Measurements from ENCODE around the gene VPS13D. TPM values are rescaled to one million over a fixed set of nuclear protein-coding genes. Genes with fewer than 3 reads are reported as not detected.
A peak's percentile ranks its signal among the peaks of the same experiment; 100 is the strongest.

The VPS13D gene
- total RNA-seq, 1 donor from 2014 or later, result 31.1 TPM

DNA sequence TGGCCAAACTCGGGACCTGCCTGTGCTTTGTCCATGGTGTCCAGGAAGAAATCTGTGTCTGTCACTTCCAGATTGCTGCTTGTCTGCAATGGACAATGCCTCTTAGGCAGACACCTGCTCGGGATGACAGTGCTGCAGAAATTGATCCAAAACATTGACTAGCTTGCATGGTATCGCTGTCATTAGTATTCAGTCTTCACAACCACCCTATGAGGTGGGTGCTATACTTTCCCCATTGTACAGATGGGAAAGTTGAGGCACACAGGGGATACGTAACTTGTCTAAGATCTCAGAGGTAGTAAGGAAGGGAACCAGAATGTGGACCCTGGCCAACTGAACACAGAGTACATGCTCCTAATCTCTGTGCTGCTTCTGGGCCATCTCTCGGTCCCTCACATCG is 249.5 kb downstream of the VPS13D start:
- DNase-seq (ENCODE audit: low spot score) (no peak), ATAC-seq (no peak)

DNA sequence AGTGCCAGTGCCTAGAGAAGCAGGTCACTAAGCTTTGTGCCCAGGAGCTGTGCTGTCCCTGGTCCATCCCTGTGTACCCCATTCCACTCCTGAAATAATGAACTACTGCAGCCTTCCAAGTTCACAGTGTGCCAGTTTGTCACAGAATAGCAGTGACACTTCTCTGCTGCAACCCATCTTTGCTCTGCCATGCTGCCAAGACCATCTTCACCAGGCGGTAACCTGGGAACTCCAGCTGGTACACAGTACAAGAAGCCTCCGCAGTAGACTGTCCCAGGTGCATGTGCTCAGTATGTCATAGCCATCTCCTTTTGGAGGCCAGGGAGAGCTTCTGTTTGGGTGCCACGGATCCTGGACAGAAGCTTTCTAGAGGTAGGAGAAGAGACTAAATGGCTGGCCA is 250.2 kb downstream of the VPS13D start:
- no peak for DNase-seq (ENCODE audit: low spot score)

DNA sequence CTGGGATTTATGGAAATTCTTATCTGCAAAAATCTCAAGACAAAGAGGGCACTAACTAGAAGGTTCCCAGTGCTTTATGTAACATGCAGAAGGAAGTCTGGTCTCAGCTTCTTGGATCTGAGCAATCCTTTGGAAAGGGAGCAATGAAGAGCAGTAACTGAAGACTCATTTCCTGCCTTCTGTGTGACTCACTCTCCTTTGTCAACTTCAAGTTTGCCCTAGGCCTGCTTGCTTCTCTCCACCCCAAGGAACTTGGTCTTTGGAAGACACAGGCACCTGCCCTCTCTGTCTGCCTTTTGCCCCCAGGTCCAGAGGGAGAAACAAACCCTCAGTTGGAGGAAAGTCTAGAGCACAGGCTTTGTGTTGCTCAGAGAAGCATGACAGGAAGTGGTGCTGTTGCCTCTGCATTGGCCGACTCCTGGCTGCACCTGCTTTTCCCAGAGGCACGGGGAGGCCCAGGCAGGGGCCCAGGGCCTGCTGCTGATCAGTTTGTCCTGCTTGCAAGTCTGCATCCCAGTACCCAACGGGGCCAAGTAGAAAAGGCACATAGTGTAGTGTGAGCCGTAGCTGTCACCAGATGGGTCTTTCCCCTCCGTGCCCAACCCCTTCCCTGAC is 251.0 kb downstream of the VPS13D start:
- ATAC-seq (no peak), DNase-seq (ENCODE audit: low spot score) (no peak)

More for the DNA sequence above, 250.2 kb downstream of the VPS13D start:
- ATAC-seq, result no peak

DNA sequence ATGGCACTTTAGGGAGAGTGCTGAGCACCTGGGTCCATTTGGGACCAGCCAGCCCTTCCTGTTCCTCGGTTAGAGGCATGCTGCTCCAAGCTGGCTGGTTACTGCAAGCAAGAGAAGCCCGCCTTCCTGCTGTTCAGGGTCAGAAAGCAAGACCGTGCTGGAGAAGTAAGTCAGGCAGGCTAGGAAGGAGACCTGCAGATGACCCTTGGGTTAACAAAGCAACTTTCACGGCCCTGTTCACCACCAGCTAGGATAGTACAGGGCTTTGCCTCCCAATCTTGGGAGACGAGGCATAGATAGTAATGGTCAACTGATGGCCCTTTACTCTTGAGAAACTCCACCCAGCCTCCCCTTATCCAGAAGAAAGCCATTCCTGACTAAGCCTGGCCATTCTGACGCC is 252.1 kb downstream of the VPS13D start:
- ATAC-seq, result no peak
- no peak for DNase-seq (ENCODE audit: low spot score)

DNA sequence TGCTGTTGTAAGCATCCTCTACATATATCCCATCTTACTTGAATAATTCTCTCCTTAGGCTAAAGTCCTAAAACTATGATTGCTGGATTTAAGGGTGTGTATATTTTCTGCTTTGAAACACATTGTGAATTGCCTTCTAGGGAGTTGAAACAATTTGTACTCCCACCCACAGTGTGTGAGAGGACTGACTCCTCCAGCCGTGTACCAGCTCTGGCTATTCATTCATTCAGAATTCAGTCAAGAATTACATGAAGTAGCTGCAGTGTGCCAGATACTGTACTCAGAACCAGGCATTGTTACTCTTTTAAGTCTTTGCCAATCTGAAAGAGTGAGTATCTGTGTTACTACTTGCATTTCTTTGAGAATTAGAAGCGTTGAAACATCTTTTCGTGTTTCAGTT is 253.2 kb downstream of the VPS13D start:
- ATAC-seq (no peak), DNase-seq (ENCODE audit: low spot score) (no peak)

DNA sequence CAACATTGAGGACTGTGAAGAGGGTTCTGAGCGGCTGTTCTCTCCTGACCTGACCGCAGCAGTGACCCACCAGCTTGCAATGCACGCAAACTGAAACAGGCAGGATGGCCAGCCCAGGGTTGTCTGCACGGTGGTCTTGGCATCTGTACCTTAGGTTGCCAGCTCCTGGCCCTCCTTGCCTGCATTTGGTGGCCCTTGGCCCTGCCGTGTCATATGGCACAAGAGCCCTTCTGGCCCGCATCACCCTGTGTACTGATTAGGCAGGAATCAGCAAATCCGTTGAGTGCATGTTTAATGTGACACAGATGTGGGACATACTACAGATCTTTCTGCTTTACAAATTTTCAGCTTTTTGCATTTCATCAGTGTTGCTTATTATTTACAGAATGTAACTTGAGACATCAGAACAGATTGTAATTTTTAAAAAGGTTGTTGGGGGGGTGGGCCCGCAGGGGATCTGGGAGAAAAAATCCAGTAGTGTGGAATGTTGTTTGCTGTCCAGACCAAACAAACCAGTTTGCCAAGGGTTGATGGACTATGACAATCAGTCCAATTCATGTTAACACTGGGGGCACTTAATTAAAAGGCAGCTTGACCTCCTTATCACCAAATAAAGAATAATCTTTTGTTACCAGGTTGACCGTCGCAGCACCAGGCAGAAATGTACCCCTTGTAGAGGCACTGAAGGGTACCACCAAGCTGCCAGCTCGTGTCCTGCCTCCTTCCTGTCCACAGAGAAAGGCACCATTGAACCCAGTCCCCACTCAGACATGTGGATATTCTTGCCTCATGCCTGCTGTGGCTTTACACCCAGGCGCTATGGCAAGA is 255.6 kb downstream of the VPS13D start:
- peak; percentile 58 for DNase-seq (ENCODE audit: low spot score)

DNA sequence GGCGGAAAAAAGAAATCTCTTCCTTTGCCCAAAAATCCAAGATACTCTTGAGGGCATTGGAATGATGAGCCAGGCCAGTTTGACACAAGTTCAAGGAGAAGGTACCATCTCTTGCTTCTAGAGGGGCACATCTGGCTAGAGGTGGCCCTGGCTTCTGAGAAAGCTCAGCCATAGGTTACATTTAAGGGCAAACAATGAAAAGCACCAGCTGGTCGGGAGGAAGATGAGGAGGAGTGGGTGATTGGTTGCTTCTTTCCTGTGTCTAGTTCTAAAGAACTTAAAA is 256.2 kb downstream of the VPS13D start:
- ATAC-seq, result no peak
- no peak for DNase-seq (ENCODE audit: low spot score)

More for the DNA sequence above, 255.6 kb downstream of the VPS13D start:
- ATAC-seq, result peak; percentile 81

DNA sequence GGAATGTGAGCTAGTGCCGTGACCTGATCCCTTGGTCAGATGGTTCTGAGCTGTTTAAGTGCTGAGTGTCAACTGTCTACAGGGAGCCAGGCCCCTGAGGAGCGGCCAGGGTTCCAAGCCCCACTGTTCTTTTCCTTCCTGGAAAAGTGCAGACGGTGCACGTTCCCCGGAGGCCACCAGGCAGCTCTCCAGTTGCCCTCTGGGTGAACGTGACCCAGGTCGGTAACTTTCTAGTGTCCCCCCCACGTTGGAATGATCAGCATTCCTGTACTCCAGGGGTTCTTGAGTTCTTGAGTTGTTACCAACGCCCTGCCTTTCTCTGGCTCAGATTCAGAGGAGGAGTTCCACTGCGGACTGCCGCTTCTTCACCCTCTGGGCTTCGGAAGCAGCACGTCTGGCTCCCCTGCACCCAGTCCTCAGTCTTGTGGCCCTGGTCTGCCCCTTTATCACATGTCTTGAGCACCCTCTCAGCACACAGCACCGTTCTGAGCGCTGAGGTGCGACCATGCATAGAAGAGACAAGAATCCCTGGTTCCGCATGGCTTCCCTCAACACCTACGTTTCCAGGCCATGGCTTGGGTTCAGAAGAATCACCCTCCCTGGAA is 256.7 kb downstream of the VPS13D start:
- no peak for DNase-seq (ENCODE audit: low spot score)
- peak; percentile 66 for ATAC-seq

DNA sequence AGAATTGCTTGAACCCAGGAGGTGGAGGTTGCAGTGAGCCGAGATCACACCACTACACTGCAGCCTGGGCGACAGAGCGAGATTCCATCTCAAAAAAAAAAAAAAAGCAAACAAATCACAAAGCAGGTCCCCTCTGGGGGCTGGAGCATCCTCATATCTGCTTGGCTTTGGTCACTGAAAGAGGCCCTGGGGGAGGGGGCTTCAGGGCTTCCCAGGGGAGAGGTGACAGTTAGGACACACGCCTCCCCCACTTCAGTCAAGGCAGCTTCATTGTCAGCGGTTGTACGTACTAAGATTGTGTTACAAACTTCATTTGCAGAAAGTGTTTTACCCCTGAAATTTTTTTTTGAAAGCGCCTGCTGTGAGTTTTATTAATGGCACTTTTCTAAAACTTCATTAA is 257.7 kb downstream of the VPS13D start:
- ATAC-seq, result no peak
- no peak for DNase-seq (ENCODE audit: low spot score)

DNA sequence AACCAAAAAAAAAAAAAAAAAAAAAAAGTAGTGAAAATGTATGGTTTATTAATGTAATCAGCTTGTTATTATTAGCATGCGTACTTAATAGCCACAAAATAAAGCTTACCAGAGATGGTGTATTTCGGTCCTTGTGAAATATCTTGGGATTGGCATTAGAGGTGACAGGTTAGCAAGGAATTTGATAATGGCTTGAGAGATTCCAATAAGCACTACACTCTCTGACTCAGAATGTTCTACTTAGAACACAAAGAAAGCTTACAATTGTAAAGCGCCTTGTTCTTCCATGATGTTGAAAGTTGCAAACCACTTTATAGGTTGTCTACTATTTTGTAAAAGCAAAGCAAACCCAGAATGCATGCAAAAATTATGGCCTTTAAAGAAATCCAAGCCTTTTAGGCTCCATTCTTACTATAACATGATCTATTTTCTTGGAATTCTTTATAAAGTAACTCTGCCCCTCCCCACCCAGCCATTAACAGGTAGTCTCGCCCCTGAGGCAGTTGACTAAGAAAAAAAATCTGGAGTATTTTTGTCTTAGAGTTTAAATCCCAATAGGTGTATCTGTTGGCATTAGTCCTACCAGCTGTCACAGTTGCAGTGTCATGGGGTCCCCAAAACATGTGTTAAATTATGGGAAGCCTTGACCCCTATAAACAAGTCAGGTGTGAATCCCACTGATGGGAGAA is 259.0 kb downstream of the VPS13D start:
- DNase-seq (ENCODE audit: low spot score), result no peak
- no peak for ATAC-seq

DNA sequence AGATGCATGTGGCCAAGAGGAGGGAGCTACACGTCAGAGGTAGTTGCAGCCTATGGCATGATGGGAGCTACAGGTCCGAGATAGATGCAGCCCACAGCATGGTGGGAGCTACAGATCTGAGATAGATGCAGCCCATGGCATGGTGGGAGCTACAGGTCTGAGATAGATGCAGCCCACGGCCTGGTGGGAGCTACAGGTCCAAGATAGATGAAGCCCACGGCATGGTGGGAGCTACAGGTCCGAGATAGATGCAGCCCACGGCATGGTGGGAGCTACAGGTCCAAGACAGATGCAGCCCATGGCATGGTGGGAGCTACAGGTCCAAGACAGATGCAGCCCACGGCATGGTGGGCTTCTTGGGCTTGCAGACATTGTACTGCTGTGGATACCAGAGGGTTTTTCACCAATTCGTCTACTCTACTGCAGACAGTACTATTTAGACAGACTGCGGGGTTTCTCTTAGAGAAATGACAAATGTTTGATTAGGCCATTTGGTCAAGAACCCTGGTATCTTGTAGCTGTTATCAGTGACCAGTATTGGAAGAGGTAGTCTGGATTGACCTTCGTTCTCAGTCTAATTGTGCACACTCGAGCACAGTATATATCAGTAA is 260.8 kb downstream of the VPS13D start:
- no peak for ATAC-seq
- no peak for DNase-seq (ENCODE audit: low spot score)

DNA sequence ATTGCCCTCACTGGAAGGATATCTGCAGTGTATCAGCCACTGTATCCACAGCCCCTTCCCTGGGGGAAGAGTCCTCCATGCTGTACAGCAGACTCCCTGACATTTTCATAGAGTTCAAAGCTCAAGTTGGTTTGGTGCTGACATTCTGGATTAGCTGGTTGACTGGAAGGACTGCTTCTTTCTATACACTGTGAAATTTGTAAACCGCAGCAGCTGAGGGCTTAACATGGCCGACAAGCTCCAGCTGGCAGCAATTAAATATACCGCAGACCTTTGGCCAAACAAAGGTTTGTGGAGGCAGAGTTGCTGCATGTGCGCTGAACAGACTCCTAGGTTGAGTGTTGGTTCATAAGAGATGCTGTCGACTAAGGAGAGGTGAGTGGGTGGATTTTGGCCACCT is 261.8 kb downstream of the VPS13D start:
- DNase-seq (ENCODE audit: low spot score), result no peak

DNA sequence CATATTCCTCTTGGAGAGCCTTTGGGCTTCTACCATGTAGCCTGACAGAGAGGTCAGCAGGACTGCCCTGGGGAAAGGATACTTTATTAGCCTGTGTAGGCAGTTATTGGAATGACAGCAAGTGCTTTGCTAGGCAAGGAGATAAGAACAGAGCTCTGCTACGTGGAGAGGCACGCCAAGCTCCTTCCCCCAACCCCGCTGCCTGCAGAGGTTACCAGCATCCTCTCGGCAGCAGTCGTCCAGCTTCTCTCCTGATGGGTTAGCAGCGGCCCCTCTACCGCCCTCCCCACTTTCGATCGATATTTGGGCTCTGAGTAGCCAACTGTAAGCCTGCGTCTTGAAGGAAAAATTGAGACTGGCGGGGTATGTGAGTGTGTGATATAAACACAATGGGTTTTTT is 265.9 kb downstream of the VPS13D start:
- DNase-seq (ENCODE audit: low spot score) (no peak), ATAC-seq (peak; percentile 19)

More for the DNA sequence above, 261.8 kb downstream of the VPS13D start:
- ATAC-seq, result no peak

DNA sequence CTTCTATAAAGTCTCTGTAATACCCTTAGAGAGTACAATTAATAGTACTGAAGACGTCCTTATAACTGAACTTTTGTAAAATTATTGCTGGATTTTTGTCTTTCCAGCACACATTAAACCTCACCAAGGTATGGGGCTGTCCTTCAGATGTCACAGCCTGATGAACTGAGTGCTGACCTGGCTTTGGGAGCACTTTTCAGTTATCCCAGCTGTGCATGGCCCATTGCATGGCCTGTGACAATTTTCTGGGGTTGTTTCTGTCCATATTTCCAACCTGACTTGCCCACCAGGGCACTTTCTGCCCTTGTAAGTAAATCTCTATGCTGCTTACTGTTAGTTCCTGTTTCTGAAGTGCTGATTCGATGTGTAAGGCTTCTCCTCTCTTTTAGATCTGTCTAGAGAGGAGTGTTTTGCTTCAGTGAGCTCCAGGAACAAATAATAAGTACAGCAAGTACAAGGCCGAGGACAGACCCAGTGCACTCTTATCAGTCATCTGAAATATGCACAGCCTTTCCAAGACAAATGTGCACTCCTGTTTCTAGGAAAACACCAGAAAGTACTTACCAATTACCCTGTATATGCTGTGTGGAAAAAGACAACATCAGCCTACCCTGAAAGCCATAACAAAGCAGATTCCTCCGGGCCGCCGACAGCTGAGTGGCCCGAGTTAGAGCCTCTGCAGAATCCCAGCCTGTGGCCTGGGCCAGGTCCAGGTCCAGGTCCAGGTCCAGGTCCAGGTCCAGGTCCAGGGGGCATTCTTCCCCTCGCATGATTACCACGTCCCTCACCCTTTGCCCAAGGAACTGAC is 266.5 kb downstream of the VPS13D start:
- ATAC-seq, result peak; percentile 79

DNA sequence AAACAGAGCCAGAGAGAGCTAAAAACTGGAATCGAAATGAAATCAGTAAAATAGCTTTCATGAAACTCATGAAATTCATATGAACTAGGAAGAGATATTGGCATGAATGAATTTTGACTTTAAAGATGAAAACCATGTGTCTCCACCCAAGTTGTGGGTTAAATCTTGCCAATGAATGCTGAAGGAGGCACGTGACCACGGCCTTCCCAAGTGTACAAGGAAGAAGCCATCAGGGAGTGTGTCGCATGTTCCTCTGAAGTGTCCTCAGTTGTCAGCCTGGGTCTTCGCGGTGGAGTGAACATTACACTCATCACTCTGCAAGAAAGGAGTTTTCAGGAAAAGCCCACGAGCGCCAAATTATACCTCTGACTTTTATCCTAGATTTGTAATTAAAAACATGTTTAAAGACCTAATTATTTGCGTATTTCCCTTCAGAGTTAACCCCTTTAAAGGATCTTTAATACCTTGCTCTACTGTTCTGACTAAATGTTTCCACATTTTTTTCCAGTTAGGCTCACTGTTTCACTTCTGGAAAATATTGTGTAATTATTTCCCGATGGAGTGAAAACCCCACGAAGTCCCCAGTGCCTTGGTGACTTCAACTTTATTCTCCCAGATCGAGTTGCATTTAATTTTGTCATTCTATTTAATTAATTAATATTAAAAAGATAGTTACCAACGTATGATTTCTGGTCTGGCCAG is 269.9 kb downstream of the VPS13D start:
- ATAC-seq, result no peak

More for the DNA sequence above, 266.5 kb downstream of the VPS13D start:
- no peak for DNase-seq (ENCODE audit: low spot score)

DNA sequence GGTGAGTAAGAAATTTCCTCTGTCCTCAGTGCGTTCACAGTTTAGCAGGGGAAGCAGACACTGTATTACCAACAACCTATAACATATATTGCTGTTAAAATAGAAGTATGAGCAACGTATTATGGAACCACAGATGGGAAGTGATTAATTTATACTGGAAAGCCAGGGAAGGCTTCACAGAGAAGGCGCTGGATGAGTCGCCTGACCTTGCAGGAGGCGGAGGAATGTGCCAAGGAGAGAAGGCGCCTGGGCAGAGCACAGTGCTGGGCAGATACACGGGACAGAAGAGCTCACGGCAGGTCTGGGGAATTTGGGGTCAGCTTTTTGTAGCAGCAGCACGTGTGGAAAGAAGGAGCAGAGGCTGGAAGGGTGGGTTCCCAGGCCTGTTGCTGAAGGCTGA is 271.8 kb downstream of the VPS13D start:
- DNase-seq (ENCODE audit: low spot score) (no peak), ATAC-seq (no peak)

More for the DNA sequence above, 269.9 kb downstream of the VPS13D start:
- no peak for DNase-seq (ENCODE audit: low spot score)

DNA sequence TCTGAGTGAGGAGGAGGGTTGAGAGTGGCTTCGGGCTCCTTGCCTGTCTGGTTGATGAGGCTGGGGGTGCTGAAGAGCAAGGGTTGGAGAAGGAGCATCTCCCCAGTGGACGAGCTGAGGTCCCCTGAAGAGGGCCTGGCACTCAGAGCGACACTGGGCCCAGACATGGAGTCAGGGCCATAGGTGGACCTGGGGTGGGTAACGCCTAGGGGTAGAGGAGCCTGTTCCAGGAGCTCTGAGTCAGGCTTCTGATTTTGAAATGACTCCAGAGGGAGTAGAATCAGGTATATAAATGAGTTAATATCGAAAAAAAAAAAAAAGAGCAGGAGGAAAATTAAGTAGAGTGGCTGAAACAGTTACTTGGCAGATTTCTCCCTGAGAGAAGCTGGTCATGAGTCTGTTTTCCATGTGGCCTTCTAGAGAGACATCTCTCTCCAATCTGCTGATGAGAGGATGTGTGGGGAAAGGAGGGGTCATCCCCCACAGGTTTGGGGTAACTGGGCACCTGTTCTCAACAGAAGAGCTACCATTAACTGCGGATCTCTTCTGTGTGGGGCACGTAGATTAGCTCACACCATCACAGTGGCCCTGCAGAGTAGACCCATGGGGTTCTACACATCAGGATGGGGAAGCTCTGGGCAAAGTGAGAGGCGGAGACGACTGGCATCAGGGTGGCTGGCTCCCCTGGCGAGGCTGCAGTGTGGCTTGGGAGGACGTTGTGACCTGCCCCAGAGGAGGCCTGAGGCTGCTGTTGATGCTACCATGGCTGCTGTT is 272.7 kb downstream of the VPS13D start:
- ATAC-seq, result no peak
- DNase-seq (ENCODE audit: low spot score), result no peak

DNA sequence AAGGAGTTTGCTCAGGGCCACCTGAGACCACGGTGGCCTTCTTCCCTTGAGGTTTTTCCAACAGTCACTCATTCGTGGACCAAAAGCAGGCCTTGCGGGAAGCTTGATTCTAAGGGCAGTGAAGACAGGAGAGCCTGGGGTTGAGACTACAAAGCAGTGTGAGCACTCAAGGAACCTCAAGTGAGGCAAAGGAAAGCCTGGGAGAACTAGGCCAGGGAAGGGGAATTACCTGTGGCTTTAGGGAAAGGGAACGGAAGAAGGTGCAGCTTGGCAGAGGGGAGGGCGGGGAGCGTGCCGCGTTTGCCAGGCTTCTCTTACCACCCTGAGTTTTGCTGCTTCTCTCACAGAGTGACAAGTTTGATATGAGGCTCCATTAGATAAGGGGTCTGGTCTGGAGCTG is 273.9 kb downstream of the VPS13D start:
- no peak for ATAC-seq
- DNase-seq (ENCODE audit: low spot score), result no peak

DNA sequence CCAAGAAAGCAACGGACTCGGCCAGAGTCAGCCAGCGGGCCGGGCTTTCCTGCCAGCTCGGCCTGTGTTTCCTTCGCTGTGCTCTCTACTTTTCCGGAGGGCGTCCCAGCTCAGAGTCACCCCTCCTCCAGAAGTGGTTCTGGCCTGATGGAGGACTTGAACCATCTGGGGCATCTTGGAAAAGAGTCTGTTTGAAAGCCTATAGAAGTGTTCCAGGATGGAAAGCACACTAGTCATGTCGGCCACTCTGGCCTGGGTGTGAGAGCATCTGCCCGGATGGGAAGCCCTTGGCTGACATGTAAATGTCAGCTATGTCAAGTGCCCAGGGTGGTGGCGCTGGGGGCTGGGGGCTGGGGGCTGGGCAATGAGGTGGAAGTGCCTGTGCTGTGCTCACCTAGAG is 274.8 kb downstream of the VPS13D start:
- no peak for ATAC-seq
- DNase-seq (ENCODE audit: low spot score), result no peak

Measured in left lobe of liver (tissue), 2 donors.